SW 1271 (cell line): ENCODE results near the gene ZNF622.
A peak's percentile ranks its signal among the peaks of the same experiment; 100 is the strongest.

Experiments used
- DNase-seq, 2 experiments: peaks; one replicate each; lab custom pipeline; 2025; lab: John Stamatoyannopoulos, UW

The ZNF622 gene, protein sequence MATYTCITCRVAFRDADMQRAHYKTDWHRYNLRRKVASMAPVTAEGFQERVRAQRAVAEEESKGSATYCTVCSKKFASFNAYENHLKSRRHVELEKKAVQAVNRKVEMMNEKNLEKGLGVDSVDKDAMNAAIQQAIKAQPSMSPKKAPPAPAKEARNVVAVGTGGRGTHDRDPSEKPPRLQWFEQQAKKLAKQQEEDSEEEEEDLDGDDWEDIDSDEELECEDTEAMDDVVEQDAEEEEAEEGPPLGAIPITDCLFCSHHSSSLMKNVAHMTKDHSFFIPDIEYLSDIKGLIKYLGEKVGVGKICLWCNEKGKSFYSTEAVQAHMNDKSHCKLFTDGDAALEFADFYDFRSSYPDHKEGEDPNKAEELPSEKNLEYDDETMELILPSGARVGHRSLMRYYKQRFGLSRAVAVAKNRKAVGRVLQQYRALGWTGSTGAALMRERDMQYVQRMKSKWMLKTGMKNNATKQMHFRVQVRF

DNA sequence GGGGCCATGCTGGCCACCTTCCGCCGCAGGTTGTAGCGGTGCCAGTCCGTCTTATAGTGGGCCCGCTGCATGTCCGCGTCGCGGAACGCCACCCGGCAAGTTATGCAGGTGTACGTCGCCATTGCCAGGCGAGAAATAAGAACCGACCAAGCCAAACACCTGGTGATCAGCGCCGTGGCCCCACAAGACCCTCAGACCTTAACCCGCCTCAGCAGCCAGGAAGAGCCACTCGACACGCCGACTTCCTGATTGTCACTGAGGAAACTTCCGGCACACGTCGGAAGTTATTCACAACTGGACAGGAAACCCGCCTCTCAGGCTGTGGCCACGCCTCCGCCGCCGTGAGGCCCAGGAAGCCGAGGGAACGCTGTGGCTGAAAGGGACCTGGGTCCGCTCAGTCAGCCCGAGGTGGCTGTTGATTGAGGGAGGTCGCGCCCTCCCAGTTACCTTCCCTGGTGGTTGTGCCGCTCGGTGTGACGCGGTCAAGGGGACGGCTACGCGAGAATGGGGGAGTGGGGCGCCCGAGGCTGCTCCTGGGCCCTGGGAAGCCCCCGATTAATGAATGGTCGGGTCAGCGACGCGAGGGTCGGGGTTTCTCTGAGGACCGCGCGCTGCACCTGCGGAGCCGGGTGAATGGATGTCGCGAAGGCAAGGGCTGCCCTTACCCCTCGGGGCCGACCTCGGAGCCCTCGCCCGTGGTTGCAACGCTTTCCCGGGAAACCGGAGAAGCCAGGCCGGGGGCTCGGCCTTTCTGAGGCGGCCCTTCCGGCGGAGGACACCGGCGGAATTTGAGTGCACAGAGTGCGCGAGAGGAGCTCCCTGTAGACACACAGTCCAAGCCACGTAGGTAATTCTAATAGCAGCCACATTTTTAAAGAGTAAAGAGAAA, at the start of gene ZNF622:
Gene ZNF622 (minus strand): TSS at position 257 of the 889 bp plus-strand sequence. CDS start 135 bp downstream, at position 122.
- peak; percentile 84 to 90 for DNase-seq

DNA sequence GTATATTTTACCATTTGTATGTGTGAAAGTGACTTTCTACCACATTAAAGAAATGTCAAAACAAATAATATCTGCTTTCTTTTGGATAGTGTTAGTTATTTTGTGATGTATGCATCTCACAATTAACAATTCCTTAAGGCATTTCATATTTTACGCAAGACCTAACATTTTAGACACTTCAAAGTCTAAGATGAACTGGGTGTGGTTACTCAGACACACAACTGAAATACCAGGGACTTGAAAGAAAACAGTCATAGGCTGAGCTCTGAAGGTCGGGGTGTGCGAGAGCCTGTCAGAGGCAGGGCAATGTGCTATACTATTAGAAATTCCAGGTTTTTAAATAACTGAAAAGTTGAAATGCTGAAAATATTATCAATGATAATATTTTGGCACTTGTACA, 44.5 kb upstream of the ZNF622 start:
- DNase-seq: no peak

DNA sequence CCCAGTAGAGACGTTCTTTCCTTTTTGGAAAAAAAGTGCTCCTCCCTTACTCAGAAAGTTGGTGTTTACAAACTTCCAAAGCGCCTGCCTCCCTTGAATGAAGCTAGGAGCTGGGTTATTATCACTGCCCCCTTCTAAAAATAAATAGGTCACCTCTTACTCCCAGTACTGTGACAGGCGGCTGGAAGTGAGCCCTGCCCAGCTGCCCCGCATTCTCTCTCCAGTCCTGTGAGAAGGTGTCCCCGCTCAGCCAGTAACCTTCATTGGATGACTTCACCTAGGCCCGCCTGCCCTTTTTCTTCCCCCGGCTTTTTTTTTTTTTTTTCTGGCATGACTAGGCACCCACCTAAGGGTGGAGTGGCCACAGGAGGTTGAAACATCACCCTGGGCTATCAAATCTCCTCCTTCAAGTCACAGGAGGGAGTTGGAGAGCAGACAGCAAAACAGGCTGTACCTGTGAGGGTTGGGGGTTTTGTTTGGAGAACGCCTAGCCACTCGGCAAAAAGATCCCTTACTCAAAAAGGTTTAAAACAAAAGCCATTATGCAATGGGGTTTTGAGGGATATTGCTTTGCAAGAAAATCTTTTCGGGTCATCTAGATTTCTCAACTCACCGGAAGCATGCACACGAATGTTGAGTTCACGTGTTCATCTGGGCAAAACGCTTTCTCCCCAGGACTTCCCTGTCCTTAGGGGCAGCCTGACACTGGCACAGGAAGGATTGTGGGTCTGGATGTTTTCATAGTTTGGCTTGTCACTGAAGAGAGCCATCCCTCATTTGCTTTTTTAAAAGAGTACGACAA, 43.3 kb upstream of the ZNF622 start:
- DNase-seq: no peak

DNA sequence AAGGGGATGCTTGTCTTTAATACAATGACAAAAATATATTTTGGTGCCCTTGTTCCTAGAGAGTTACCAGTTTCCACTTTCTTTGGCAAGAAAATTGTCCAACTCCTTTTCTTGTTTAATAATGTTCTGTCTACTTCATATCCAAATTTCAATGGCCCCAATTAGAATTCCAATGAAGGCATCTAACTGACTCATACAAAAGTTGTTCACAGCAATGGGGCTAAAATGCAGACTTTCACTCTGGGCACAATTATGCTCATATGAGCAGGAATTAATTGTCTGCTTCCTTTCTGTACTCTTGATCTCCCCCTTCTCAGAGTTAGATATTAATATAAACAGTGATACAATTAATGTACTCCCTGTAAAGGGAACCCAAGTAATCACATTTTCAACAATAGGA, 42.1 kb upstream of the ZNF622 start:
- DNase-seq: no peak

DNA sequence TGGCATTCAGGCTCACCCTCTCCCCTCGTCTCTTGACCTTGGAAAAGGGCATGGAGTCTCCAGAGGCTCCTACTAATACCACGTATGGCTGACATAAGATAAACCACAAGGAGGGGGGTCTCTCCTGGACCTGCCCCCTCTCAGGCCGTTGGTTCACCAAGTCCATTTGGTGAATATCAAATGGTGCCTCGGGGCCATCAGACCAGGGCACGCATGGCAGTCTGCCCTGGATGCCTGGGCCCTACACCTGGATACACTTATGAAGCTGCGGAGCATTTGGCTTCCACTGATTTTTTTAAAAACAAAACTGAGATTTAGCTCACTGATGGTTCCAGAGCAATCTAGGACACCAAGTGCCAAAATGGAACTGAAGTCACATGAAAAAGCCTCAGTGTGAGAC, 40.3 kb upstream of the ZNF622 start:
- DNase-seq: no peak

DNA sequence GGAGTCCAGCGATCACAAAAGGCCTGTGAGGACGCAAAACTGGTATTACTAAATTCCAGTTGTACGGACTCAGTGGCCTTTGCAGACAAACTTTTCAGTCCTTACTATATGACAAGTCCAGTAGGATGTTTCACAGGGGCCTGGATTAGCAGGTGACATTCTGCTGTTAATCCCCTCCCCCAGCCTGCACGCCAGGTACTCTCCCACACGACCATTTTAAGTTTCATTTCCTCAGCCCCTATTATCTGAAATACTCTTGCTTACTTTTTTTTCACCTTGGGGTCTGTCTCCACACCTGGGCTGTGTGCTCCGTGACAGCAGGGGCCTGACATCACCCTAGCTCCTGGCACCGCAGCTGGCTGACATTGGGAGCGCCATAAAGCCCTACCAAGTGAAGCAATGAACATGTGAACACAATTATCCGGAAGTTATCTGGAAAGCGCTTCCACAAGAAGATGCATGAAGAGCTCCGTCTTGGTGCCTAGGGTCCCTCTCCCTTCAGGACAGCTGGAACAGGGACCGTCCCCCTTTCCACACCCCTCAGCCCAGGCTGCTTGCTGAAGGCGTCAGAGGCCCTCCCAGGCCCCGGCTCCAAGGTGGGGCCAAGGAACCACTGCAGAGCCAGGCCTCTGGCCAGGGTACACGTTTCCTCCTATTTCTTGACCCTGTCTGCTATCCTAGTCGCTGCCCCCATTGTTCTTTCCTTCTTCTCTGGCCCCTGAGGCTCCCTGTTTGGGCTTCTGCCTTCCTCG, 39.7 kb upstream of the ZNF622 start:
- DNase-seq: no peak

DNA sequence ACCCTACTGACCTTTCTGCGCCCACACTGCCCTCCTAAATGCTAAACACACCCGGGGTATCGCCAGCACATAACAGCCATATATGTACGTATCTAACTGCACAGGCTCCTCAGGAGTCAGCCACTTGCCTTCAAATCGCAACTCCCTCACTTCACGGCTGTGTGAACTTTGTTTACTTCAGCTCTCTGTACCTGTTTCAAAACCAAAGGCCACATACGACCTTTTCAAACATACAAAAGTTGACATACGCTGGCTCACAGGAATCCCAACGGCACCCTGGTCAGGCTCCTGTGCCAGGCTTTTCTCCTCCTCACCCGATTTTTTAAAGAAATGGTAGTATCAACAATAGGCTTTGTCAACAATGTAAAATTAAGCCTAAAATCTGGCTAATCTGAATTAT, 39.0 kb upstream of the ZNF622 start:
- no peak for DNase-seq

DNA sequence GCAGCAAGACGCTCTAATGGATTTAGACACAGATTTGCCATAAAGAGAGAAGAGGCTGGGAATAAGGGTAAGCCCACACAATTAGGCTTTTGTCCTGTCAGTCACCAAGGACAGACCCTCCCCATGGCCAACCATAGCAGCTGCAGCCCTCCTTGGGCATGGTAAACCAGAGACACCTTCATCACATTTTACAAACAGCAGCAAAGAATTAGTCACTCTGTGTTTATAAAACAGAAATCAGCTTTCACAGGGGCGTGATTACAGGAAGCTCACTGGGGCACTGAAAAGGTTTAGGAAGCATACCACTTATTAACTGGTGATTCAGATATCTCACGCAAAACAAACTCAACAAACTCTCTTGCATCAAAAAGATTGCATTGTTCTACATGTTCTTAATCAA, 37.3 kb upstream of the ZNF622 start:
- no peak for DNase-seq

DNA sequence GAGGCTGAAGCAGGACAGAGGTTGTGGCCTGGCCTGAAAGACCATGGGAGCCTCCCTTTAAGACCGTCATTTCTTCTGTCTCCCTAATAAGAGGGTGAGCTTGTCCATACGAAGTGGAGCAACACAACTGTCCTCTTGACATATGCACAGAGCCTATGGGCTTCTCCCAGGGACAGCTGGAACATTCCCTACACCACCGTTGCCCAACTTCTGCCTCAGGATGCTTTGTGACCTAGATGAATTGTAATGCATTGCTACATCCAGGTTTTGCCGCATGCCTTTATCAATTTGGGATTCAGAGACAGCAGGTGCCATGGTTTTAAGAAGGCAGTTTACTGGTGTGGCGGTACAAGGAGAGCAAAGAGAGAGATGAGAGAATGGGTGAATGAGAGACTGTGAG, 34.4 kb upstream of the ZNF622 start:
- DNase-seq: no peak

DNA sequence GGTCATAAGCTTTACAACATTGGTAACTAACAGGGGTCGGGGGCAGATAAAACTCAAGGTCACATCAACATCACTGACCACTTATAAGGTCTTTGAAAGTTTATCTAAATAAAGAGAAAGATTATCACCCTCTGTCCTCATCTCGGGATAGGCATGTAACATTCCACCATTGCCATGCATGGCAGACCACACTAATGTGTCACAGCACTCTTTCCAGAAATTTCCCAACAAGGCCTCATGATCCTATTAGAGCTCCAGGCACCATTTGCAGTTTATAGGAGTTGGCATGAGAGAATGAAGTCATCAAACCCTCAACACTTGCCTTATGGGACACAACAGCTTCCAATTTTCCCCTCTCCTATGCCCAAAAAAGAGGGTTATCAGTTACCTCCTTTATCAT, 31.9 kb upstream of the ZNF622 start:
- DNase-seq: no peak

DNA sequence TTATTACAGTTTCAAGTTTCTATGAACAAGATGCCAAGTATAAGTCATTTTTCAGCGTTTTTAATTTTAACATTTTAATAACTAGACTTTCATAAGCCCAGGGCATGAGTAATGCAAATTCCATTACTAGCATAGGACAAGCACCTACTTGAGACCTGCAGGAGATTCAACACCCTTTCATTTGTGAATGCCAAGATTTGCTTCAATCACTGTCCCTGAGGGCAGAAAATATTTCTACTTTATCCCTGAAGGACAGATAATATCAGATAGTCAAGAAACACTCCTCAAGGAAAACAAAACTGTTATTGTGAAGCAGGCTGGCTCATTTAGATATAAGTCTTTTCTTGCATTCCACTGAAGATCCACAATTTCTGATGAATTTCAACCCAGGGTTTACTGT, 27.7 kb upstream of the ZNF622 start:
- no peak for DNase-seq

DNA sequence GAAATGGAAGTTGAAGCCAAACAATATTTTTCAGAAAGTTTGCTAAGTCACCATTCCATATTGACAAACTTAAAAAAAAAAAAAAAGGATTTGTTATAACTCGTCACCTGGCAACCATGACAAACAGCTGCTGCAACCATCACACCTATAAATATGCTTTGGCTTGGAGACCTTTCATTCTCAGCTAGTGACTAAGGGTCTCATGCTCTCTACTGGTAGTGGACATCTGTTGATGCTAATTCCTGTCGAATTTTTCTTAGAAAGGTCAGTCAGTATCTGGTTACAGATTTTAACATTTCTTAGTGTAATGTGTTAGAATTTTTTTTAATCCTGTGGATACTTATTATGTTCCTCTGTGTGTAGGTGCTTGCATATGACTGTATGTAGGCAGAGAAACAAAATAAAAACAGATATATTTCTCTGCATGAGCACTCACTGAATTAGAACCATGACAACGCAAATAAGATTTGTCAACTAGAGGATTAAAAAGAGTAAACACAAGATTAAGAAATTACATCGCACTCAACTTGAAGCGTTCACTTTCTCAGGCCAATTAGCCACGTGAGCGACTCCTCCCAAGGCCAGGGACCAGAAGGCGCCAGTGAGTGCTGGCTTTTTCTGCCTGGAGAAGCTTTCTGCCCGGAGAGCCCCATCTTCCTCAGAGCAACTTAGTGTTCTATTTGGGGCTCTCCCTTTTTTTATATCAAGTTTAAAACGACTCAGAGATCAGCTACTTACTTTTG, 27.0 kb upstream of the ZNF622 start:
- DNase-seq: peak in 1 of 2 experiments; percentile 31

DNA sequence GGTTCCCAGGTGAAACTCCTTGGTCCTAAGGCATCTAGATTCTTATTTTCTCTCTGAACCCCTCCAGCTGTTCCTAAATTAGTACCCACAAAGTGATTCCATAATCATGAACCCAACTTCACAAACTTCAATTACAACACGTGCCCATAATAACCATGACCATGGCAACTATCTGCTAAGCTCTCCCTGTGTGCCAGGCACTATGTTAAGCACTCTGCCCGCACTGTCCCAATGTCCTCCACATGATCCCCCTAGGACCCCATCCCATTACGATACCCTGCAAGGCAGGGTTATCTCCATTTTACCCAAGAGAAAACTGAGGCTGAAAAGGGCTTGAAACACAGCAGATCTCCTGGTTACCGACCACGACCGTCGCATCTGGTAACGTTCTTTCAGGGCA, 25.3 kb upstream of the ZNF622 start:
- no peak for DNase-seq

DNA sequence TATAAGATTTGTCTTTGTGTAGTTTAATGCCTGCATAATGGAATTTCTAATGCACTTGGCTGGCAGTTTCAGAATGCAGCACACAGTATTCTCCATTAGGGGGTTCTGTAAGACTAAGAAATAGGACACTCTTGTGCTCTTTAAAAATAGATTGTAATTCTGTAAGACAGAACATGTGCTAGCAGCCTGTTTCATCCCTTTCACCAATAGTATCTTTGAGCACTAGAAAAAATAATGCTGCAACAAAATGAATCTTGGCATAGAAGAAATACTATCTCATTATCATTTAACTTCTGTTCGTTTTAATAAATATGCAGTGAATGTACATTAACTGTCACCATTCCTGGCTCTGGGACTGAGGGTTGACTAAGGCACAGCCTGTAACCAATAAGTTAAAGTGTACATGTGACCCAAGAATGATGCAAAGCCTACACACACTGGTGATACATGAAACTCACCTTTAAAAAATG, 23.8 kb upstream of the ZNF622 start:
- DNase-seq: peak in 1 of 2 experiments; percentile 60

DNA sequence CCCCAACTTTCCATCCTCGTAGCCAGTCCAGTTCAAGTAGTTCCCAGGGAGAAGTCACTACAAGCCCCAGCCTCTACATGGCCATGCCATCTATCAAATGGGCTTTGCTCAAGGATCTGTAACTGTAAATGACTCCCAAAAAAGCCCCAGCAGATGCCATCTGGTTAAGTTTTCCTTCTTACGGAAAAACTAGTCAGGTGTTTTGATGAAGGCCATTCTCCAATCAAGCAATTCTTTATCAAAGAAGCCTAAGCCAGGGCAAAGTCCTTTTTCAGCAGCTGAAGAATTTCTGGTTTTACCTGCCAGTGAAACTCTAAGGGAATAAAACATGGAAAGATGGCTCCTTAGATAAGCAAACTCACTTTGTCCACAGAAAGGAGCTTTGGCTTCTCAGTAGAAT, 21.9 kb upstream of the ZNF622 start:
- no peak for DNase-seq

DNA sequence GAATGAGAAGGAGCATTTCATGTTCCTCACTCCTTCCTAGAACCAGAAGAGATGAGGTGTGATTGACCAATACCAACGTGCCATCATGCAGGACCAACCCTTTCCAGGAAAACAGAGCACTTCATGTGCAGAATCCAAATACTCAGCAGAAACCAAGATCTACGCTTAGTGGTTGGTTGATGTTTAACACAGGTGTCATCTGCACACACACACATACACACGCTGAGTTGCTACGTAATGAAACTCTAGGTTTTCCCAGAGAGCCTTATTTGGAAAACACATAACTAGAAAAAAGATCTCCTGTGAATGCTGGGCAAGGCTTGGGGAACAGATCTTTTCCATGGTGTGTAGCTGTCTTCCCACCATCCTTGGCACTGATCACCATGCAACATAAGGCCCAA, 21.1 kb upstream of the ZNF622 start:
- DNase-seq: no peak

DNA sequence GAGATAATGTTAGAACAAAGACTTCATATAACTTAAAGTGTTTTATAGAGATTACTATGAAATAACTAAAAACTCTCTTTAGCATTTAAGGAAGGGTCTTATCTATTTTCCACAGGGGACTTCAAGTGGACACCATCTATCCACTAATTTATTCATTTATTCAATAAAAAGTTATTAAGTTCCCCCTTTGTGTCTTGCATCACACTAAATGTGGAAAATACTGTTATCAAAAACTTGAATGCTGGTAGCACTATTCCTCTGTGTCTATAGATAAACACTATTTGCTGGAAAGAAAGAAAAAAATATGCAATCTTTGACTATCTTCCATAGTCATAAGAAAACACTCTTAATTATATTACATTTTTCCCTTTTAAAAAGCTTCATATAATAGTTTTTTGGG, 20.1 kb upstream of the ZNF622 start:
- no peak for DNase-seq

DNA sequence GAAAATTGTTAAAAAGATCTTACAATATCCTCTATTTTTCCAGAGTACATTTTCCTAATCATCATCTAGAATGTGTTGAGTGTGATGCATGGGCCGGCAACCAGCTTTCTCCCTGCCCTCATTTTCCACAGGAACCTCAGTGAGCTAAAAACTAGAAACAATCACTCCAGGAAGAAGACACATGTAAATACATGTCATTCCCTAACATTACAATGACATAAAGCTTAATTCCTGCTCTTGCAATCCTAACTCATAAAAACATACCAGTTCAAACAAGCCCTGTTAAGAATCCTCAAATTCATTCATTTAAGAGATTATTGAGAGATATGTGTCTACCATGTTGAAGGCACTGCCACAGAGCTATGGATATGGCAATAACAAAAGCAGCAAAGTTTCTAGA, 18.5 kb upstream of the ZNF622 start:
- no peak for DNase-seq

DNA sequence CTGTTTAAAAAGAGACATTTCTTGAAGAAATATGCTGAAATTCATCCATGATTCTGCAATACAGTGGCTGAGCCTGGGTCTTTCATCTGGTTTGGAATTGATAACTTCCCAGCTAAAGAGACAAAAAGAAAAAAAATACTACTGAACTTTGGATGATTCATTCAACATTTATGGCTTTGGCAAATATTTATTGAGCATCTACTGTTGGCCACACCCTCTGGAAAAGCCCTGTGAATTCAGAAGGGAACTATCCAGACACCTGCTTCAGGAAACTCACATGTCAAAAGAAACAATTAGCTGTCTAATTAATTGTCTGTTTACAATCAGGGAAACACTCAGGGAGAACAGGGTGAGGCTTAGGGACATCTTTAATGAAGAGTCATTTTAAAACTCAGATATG, 17.8 kb upstream of the ZNF622 start:
- no peak for DNase-seq

DNA sequence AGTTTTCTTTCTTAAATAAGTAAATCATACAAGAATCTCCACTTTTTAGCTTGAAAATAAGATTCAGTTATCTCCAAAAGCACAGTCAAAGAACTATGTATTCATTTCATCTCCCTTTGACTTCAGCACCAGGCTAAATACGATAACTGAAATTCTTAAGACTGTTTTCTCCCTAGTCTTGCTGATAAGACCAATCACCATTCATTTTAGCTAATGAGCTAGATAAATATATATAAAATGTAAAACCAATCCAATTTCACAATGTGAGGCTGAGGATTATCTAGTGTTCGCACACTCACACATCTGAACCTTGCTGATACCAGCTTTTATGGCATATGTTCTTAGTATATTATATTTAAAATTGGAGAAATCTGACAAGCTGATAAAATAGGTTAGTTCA, 17.3 kb upstream of the ZNF622 start:
- no peak for DNase-seq
